ENCODE results near the gene PCDHB14. TPM values are rescaled to one million over a fixed set of nuclear protein-coding genes. Genes with fewer than 3 reads are reported as not detected.
"Not testable (repeated sequence)": the region's sequence is repeated elsewhere in the genome, so short reads cannot be mapped to it uniquely, and the experiment has no call there.

Gene PCDHB14
- total RNA-seq, 1 donor = under 0.01 TPM

DNA sequence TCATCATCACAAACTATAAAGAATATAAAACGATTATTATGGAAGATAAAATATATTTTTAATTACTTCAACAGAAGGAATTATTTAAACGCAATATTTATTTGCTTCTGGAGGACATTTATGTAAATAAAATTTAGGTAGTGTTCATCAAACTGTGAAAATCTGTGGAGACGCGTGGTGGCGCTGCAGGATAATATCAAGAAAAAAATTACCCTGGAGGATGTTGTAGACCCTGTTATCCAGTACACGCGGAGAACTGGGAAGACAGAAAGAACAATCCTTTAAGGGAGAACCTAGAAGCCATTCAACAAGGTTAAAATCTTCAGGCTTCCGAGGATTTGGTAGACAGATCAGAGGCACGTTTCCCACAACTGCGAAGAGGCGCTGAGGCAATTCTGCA, 14.7 kb upstream of the PCDHB14 start, which contains the start of gene PCDHB12:
TSS of gene PCDHB12 (plus strand) at position 242 of the 400 bp plus-strand sequence. CDS start 189 bp downstream, outside the sequence.
- no peak for DNase-seq (ENCODE audit: low read depth in 2 of 3, low spot score in 2 of 3)

DNA sequence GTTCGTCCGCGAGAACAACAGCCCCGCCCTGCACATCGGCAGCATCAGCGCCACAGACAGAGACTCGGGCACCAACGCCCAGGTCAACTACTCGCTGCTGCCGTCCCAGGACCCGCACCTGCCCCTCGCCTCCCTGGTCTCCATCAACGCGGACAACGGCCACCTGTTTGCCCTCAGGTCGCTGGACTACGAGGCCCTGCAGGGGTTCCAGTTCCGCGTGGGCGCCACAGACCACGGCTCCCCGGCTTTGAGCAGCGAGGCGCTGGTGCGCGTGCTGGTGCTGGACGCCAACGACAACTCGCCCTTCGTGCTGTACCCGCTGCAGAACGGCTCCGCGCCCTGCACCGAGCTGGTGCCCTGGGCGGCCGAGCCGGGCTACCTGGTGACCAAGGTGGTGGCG, 12.9 kb upstream of the PCDHB14 start:
- DNase-seq (ENCODE audit: low read depth in 2 of 3, low spot score in 2 of 3) = not testable (repeated sequence)

DNA sequence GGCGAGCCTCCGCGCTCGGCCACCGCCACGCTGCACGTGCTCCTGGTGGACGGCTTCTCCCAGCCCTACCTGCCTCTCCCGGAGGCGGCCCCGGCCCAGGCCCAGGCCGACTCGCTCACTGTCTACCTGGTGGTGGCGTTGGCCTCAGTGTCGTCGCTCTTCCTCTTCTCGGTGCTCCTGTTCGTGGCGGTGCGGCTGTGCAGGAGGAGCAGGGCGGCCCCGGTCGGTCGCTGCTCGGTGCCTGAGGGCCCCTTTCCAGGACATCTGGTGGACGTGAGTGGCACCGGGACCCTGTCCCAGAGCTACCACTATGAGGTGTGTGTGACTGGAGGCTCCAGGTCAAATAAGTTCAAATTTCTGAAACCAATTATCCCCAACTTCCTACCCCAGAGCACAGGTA, 12.3 kb upstream of the PCDHB14 start:
- DNase-seq (ENCODE audit: low read depth in 2 of 3, low spot score in 2 of 3) = not testable (repeated sequence)

DNA sequence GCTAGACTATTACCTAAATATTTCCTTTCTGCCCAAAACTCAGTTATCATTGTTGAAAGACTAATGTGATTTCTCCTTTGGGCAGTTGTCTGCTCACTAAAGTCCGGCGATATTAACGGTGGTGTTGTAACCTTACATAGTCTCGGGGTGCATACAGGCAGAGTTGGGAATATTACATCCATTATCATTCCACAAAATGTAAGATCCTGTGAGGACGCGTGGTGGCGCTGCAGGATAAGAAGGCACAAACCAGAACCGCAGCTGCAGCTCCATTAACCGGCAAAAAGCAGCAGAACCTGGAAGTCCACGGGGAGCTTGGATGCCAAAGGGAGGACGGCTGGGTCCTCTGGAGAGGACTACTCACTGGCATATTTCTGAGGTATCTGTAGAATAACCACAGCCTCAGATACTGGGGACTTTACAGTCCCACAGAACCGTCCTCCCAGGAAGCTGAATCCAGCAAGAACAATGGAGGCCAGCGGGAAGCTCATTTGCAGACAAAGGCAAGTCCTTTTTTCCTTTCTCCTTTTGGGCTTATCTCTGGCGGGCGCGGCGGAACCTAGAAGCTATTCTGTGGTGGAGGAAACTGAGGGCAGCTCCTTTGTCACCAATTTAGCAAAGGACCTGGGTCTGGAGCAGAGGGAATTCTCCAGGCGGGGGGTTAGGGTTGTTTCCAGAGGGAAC, 9.3 kb upstream of the PCDHB14 start, which contains the start of gene PCDHB13:
TSS of gene PCDHB13 (plus strand) at position 264 of the 684 bp plus-strand sequence. CDS start at position 469, 205 bp downstream.
- peak in 1 of 3 donors; percentile 17 for DNase-seq (ENCODE audit: low read depth in 2 of 3, low spot score in 2 of 3)

DNA sequence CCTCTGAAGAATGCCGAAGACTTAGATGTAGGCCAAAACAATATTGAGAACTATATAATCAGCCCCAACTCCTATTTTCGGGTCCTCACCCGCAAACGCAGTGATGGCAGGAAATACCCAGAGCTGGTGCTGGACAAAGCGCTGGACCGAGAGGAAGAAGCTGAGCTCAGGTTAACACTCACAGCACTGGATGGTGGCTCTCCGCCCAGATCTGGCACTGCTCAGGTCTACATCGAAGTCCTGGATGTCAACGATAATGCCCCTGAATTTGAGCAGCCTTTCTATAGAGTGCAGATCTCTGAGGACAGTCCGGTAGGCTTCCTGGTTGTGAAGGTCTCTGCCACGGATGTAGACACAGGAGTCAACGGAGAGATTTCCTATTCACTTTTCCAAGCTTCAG, 8.6 kb upstream of the PCDHB14 start:
- not testable (repeated sequence) for DNase-seq (ENCODE audit: low read depth in 2 of 3, low spot score in 2 of 3)

DNA sequence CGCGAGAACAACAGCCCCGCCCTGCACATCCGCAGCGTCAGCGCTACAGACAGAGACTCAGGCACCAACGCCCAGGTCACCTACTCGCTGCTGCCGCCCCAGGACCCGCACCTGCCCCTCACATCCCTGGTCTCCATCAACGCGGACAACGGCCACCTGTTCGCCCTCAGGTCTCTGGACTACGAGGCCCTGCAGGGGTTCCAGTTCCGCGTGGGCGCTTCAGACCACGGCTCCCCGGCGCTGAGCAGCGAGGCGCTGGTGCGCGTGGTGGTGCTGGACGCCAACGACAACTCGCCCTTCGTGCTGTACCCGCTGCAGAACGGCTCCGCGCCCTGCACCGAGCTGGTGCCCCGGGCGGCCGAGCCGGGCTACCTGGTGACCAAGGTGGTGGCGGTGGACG, 7.6 kb upstream of the PCDHB14 start:
- DNase-seq (ENCODE audit: low read depth in 2 of 3, low spot score in 2 of 3) = not testable (repeated sequence)

DNA sequence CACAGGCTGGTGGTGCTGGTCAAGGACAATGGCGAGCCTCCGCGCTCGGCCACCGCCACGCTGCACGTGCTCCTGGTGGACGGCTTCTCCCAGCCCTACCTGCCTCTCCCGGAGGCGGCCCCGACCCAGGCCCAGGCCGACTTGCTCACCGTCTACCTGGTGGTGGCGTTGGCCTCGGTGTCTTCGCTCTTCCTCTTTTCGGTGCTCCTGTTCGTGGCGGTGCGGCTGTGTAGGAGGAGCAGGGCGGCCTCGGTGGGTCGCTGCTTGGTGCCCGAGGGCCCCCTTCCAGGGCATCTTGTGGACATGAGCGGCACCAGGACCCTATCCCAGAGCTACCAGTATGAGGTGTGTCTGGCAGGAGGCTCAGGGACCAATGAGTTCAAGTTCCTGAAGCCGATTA, 7.1 kb upstream of the PCDHB14 start:
- DNase-seq (ENCODE audit: low read depth in 2 of 3, low spot score in 2 of 3) = not testable (repeated sequence)

DNA sequence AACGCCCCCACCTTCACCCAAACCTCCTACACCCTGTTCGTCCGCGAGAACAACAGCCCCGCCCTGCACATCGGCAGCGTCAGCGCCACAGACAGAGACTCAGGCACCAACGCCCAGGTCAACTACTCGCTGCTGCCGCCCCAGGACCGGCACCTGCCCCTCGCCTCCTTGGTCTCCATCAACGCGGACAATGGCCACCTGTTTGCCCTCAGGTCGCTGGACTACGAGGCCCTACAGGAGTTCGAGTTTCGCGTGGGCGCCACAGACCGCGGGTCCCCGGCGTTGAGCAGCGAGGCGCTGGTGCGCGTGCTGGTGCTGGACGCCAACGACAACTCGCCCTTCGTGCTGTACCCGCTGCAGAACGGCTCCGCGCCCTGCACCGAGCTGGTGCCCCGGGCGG, 1.7 kb downstream of the PCDHB14 start:
- DNase-seq (ENCODE audit: low read depth in 2 of 3, low spot score in 2 of 3) = not testable (repeated sequence)

DNA sequence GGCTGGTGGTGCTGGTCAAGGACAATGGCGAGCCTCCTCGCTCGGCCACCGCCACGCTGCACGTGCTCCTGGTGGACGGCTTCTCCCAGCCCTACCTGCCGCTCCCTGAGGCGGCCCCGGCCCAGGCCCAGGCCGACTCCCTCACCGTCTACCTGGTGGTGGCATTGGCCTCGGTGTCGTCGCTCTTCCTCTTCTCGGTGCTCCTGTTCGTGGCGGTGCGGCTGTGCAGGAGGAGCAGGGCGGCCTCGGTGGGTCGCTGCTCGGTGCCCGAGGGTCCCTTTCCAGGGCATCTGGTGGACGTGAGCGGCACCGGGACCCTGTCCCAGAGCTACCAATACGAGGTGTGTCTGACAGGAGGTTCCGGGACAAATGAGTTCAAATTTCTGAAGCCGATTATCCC, 2.3 kb downstream of the PCDHB14 start:
- DNase-seq (ENCODE audit: low read depth in 2 of 3, low spot score in 2 of 3) = not testable (repeated sequence)

DNA sequence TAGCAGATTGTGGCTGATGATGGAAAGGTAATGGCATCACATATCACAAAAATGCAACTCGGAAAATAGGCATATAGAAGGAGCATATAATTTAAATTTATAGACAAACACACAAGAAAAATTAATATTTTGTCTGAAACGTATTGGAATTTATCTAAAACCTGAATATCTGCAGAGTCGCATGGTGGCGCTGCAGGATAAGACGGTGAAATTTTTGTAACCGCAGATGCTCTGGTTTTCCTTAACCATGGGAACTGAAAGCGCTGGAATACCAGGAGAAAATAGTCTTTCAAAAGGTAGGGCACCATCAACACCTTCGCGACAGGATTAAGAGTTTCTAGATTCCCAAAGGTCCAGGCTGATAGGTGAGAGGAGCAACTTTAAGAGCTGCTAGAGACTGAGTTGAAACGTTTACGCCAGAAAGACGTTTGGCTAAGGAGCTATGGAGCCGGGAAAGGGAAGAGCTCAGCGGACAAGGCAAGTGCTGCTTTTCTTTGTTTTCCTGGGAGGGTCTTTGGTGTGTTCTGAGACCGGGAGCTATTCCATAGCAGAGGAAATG, 11.0 kb downstream of the PCDHB14 start:
- DNase-seq (ENCODE audit: low read depth in 2 of 3, low spot score in 2 of 3) = no peak

DNA sequence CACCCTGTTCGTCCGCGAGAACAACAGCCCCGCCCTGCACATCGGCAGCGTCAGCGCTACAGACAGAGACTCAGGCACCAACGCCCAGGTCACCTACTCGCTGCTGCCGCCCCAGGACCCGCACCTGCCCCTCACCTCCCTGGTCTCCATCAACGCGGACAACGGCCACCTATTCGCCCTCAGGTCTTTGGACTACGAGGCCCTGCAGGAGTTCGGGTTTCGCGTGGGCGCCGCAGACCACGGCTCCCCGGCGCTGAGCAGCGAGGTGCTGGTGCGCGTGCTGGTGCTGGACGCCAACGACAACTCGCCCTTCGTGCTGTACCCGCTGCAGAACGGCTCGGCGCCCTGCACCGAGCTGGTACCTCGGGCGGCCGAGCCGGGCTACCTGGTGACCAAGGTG, 12.8 kb downstream of the PCDHB14 start:
- not testable (repeated sequence) for DNase-seq (ENCODE audit: low read depth in 2 of 3, low spot score in 2 of 3)

DNA sequence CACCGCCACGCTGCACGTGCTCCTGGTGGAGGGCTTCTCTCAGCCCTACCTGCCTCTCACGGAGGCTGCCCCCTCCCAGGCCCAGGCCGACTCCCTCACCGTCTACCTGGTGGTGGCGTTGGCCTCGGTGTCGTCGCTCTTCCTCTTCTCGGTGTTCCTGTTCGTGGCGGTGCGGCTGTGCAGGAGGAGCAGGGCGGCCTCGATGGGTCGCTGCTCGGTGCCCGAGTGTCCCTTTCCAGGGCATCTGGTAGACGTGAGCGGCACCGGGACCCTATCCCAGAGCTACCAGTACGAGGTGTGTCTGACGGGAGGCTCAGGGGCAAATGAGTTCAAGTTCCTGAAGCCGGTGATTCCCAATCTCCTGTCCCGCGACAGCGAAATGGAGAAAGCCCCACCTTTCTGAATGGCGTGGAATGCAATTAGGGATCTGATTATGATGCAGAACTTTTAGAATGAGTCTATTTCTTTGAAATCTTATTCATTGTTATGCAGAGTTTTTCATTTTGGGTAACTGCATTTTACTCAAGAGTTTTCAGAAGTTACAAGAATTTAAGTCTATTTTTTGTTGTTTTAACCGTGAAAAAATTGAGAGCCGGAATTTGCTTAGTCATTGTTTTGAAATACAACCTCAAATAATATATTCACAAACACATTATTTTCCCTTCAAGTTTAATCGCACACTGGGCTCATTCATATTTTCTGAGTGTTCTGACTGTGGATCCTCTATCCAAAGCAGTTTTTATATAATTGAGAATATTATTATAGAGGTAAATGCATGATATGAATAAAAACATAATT, 13.6 kb downstream of the PCDHB14 start:
- no peak for DNase-seq (ENCODE audit: low read depth in 2 of 3, low spot score in 2 of 3)

DNA sequence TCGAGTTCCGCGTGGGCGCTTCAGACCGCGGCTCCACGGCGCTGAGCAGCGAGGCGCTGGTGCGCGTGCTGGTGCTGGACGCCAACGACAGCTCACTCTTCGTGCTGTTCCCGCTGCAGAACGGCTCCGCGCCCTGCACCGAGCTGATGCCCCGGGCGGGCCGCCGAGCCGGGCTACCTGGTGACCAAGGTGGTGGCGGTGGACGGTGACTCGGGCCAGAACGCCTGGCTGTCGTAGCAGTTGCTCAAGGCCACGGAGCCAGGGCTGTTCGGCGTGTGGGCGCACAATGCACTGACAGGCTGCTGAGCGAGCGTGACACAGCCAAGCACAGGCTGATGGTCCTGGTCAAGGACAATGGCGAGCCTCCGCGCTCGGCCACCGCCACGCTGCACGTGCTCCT, 18.4 kb downstream of the PCDHB14 start:
- DNase-seq (ENCODE audit: low read depth in 2 of 3, low spot score in 2 of 3) = no peak

DNA sequence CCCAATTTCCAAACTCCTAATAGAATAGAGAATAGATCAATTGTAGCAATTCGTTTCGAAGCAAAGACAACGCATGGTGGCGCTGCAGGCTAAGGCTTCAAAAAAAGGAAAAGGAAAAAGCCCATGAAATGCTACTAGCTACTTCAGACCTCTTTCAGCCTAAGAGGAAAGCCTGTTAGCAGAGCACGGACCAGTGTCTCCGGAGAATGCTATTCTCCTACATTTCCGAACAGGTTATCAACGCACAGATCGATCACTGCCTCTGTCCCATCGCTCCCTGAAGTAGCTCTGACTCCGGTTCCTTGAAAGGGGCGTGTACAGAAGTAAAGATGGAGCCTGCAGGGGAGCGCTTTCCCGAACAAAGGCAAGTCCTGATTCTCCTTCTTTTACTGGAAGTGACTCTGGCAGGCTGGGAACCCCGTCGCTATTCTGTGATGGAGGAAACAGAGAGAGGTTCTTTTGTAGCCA, 22.1 kb downstream of the PCDHB14 start, which contains the start of gene PCDHB15:
TSS of gene PCDHB15 (plus strand) at position 146 of the 468 bp plus-strand sequence. CDS start at position 330, 184 bp downstream.
- DNase-seq (ENCODE audit: low read depth in 2 of 3, low spot score in 2 of 3) = peak in 1 of 3 donors; percentile 33

DNA sequence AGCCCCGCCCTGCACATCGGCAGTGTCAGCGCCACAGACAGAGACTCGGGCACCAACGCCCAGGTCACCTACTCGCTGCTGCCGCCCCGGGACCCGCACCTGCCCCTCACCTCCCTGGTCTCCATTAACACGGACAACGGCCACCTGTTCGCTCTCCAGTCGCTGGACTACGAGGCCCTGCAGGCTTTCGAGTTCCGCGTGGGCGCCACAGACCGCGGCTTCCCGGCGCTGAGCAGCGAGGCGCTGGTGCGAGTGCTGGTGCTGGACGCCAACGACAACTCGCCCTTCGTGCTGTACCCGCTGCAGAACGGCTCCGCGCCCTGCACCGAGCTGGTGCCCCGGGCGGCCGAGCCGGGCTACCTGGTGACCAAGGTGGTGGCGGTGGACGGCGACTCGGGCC, 23.8 kb downstream of the PCDHB14 start:
- not testable (repeated sequence) for DNase-seq (ENCODE audit: low read depth in 2 of 3, low spot score in 2 of 3)

DNA sequence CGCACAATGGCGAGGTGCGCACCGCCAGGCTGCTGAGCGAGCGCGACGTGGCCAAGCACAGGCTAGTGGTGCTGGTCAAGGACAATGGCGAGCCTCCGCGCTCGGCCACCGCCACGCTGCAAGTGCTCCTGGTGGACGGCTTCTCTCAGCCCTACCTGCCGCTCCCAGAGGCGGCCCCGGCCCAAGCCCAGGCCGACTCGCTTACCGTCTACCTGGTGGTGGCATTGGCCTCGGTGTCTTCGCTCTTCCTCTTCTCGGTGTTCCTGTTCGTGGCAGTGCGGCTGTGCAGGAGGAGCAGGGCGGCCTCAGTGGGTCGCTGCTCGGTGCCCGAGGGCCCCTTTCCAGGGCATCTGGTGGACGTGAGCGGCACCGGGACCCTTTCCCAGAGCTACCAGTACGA, 24.3 kb downstream of the PCDHB14 start:
- DNase-seq (ENCODE audit: low read depth in 2 of 3, low spot score in 2 of 3) = not testable (repeated sequence)

DNA sequence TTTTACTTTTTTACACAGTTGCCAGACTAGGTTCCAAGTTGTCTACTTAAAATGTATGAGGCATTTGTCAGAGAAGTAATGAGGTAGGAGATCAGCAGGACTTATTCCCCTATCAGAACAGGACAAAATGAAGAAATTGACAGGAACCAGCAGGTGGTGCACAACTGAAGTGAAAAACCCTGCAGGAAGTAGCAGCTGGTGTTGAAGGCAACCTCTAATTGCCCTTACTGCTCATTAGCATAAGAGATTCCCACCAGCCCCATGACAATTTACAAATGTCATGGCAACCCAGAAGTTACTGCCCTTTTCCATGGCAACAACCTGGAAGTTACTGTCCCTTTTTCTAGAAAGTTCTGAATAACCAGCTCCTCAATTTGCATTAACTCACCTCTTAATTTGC, 27.4 kb downstream of the PCDHB14 start:
- DNase-seq (ENCODE audit: low read depth in 2 of 3, low spot score in 2 of 3) = no peak

DNA sequence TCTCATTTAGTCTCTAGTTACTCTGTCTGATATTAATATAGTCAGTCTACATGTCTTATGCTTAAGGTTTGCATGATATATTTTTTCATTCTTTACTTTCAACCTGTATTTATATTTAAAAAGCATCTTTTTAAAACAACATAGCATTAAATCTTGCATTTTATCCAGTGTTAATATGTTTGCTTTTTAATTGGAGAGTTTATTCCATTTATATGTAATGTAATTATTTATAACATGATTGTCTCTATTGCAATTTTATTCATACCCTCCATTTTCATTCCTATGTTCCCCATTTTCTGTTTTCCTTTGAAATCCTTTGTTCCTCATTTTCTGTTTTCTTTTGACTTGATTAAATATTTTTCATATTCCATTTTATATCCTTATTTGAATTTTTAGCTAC, 35.3 kb downstream of the PCDHB14 start:
- DNase-seq (ENCODE audit: low read depth in 2 of 3, low spot score in 2 of 3) = no peak

DNA sequence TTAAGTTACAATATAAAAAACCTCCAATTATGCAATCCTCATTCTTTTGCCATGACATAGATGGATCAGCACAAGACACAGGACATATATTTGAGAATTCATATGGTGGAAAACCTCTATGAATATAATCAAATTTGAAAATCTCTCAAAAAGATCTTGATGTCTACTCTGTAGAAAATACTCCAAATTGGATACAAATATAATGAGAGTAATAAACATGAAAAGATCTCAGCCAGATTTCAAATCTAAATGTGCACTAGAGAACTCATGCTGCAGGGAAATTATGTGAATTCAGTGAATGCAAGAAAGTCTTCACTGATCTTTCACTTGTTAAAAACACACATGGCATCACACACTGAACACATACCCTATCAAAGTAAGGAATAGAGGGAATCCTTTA, 35.8 kb downstream of the PCDHB14 start:
- DNase-seq (ENCODE audit: low read depth in 2 of 3, low spot score in 2 of 3) = no peak

DNA sequence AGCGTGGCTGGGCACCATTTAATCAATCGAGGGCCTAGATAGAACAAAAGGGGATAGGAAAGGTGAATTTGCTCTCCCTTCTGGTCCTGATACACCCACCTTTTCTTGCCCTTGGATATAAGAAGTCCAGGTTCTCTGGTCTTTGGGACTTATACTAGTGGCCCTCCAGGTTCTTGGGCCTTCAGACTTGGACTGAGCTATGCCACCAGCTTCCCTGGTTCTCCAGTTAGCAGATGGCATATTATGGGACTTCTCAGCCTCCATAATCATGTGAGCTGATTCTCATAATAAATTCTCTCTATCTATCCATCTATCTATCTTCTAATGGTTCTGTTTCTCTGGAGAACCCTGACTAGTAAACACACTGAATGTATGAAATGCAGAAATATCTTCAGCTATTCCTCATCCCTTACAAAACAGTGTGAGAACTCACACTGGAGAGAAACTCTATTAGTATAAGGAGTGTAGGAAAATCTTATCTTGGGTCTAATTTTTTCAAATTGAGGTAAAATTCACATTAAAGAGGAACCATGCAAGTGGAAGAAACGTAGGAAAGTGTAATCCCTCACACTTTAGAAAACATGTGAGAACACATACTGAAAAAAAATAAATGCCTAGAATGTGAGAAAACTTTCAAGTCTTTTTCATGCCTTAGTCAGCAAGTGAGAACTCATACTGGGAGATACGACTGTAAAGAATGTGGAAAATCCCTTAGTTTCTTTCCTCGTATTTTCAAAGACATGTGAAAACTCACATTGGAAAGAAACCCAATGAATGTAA, 37.5 kb downstream of the PCDHB14 start:
- DNase-seq (ENCODE audit: low read depth in 2 of 3, low spot score in 2 of 3) = peak in 2 of 3 donors; percentile 1 to 7

DNA sequence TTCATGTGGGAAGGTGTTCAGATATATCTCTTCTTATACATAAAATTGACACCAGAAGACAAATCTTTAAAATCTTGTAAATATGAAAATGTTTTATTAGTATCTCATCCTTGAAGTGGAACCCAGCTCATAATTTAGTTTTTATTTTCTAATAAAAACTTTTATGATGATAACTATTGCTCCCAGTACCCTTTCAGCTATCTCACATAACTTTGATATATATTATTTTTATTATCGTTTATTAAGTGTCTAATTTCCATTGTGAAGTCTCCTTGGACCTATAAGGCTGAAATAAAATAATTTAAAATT, 38.0 kb downstream of the PCDHB14 start:
- DNase-seq (ENCODE audit: low read depth in 2 of 3, low spot score in 2 of 3) = no peak
